H9 (cell line): ENCODE measurements around the gene SDHAF2. TPM values are rescaled to one million over a fixed set of nuclear protein-coding genes. Genes with fewer than 3 reads are reported as not detected.

Source experiments
- DNase-seq: peaks from one replicate; pipeline ENCODE4 v3.0.0-alpha.2; 2017
- H2AFZ ChIP-seq: one replicate; pipeline ENCODE4 v1.6.1; 2013; ENCODE audit warnings: mild to moderate bottlenecking, low read length, control low read depth, moderate library complexity
- H2AK5ac ChIP-seq: 2 replicates; pipeline ENCODE4 v1.6.1; 2013; ENCODE audit warnings: low read length, control low read depth, mixed read lengths; ENCODE audit not compliant: insufficient read length
- H2BK120ac ChIP-seq: one replicate; pipeline ENCODE4 v1.6.1; 2013; ENCODE audit warnings: low read depth, mild to moderate bottlenecking, low read length, control low read depth, inconsistent platforms; ENCODE audit not compliant: poor library complexity, severe bottlenecking
- H2BK12ac ChIP-seq: 2 replicates; pipeline ENCODE4 v1.6.1; 2013; ENCODE audit warnings: low read length, control low read depth, mixed read lengths, low read depth; ENCODE audit not compliant: insufficient read length
- H2BK15ac ChIP-seq: 2 replicates; pipeline ENCODE4 v1.6.1; 2013; ENCODE audit warnings: low read depth, low read length, control low read depth
- H2BK20ac ChIP-seq: one replicate; pipeline ENCODE4 v1.6.1; 2013; ENCODE audit warnings: low read depth, mild to moderate bottlenecking, low read length, control low read depth, inconsistent platforms; ENCODE audit not compliant: poor library complexity, severe bottlenecking
- H2BK5ac ChIP-seq: 2 replicates; pipeline ENCODE4 v1.6.1; 2013; ENCODE audit warnings: low read length, control low read depth, mixed read lengths; ENCODE audit not compliant: insufficient read length
- H3K14ac ChIP-seq: 2 replicates; pipeline ENCODE4 v1.6.1; 2013; ENCODE audit warnings: low read length, control low read depth; ENCODE audit not compliant: insufficient read depth
- H3K18ac ChIP-seq: 2 replicates; pipeline ENCODE4 v1.6.1; 2013; ENCODE audit warnings: low read depth, mild to moderate bottlenecking, mixed read lengths, low read length, control low read depth; ENCODE audit not compliant: insufficient read length
- H3K23ac ChIP-seq: 2 replicates; pipeline ENCODE4 v1.6.1; 2013; ENCODE audit warnings: low read length, control low read depth, mixed read lengths, low read depth; ENCODE audit not compliant: insufficient read length
- H3K23me2 ChIP-seq: 2 replicates; pipeline ENCODE4 v1.6.1; 2013; ENCODE audit warnings: low read depth, mild to moderate bottlenecking, mixed read lengths, low read length, control low read depth; ENCODE audit not compliant: insufficient read length, poor library complexity, severe bottlenecking
- H3K27ac ChIP-seq: 2 replicates; pipeline ENCODE4 v1.5.1; 2013; ENCODE audit warnings: low read length, control low read depth, mixed read lengths, low read depth; ENCODE audit not compliant: insufficient read length
- H3K27me3 ChIP-seq: 2 replicates; pipeline ENCODE4 v1.6.1; 2013; ENCODE audit warnings: low read length, control low read depth, inconsistent platforms; ENCODE audit not compliant: insufficient read depth
- H3K4ac ChIP-seq: 2 replicates; pipeline ENCODE4 v1.6.1; 2013; ENCODE audit warnings: low read depth, mild to moderate bottlenecking, control low read depth, inconsistent platforms, low read length, moderate library complexity
- H3K4me1 ChIP-seq: 2 replicates; pipeline ENCODE4 v1.6.1; 2013; ENCODE audit warnings: low read length, control low read depth, inconsistent platforms; ENCODE audit not compliant: insufficient read depth
- H3K4me2 ChIP-seq: 2 replicates; pipeline ENCODE4 v1.6.1; 2013; ENCODE audit warnings: low read length, control low read depth, mixed read lengths; ENCODE audit not compliant: insufficient read length, insufficient read depth
- H3K56ac ChIP-seq: 2 replicates; pipeline ENCODE4 v1.6.1; 2013; ENCODE audit warnings: low read depth, mild to moderate bottlenecking, mixed read lengths, low read length, control low read depth; ENCODE audit not compliant: insufficient read length
- H3K79me1 ChIP-seq: 2 replicates; pipeline ENCODE4 v1.6.1; 2013; ENCODE audit warnings: low read depth, mild to moderate bottlenecking, moderate library complexity, low read length, control low read depth, inconsistent platforms; ENCODE audit not compliant: insufficient read depth, poor library complexity, severe bottlenecking
- H3K79me2 ChIP-seq: 2 replicates; pipeline ENCODE4 v1.6.1; 2013; ENCODE audit warnings: low read length, control low read depth, inconsistent platforms; ENCODE audit not compliant: insufficient read depth
- H3K9ac ChIP-seq: 2 replicates; pipeline ENCODE4 v1.6.1; 2013; ENCODE audit warnings: low read length, control low read depth, mixed read lengths; ENCODE audit not compliant: insufficient read length; ENCODE audit errors: extremely low read depth
- H3K9me3 ChIP-seq: one replicate; pipeline ENCODE4 v1.6.1; 2013; ENCODE audit warnings: low read depth, low read length, inconsistent platforms; ENCODE audit not compliant: control insufficient read depth
- H3T11ph ChIP-seq: one replicate; pipeline ENCODE4 v1.6.1; 2013; ENCODE audit warnings: mild to moderate bottlenecking, low read length, control low read depth, inconsistent platforms
- H4K20me1 ChIP-seq: one replicate; pipeline ENCODE4 v1.6.1; 2013; ENCODE audit not compliant: control insufficient read depth, insufficient read length, insufficient read depth
- H4K5ac ChIP-seq: 2 replicates; pipeline ENCODE4 v1.6.1; 2013; ENCODE audit warnings: low read depth, mild to moderate bottlenecking, mixed read lengths, low read length, control low read depth; ENCODE audit not compliant: insufficient read length
- H4K8ac ChIP-seq: replicated peaks from 2 replicates; pipeline ENCODE4 v1.6.1; 2013; ENCODE audit warnings: low read length, control low read depth, mixed read lengths, low read depth; ENCODE audit not compliant: insufficient read length
- H4K91ac ChIP-seq: 2 replicates; pipeline ENCODE4 v1.6.1; 2013; ENCODE audit warnings: low read depth, mild to moderate bottlenecking, moderate library complexity, mixed read lengths, low read length, control low read depth; ENCODE audit not compliant: insufficient read length
- H3K27ac Mint-ChIP-seq, 3 experiments: 2 replicates in 2 of 3; 3 replicates in 1 of 3; pipeline ENCODE4 v1.8.0; 2020 to 2021; ENCODE audit warnings: mixed read lengths in 3 of 3, mild to moderate bottlenecking in 1 of 3, moderate library complexity in 1 of 3
- H3K27me3 Mint-ChIP-seq: 2 replicates; pipeline ENCODE4 v1.8.0; 2021; ENCODE audit warnings: low read depth, mild to moderate bottlenecking, moderate library complexity, mixed read lengths
- H3K36me3 Mint-ChIP-seq, 3 experiments: 2 replicates in 2 of 3; 3 replicates in 1 of 3; pipeline ENCODE4 v1.8.0; 2020 to 2021; ENCODE audit warnings: low read depth in 3 of 3, mixed read lengths in 3 of 3; ENCODE audit not compliant: insufficient read depth in 1 of 3
- H3K4me1 Mint-ChIP-seq, 2 experiments: 2 replicates each; pipeline ENCODE4 v1.8.0; 2020; ENCODE audit warnings: mixed read lengths in 2 of 2
- H3K4me3 Mint-ChIP-seq, 2 experiments: 2 replicates in 1 of 2; 3 replicates in 1 of 2; pipeline ENCODE4 v1.8.0; 2020 to 2021; ENCODE audit warnings: mild to moderate bottlenecking in 2 of 2, mixed read lengths in 2 of 2, moderate library complexity in 1 of 2
- H3K9me3 Mint-ChIP-seq, 2 experiments: 2 replicates in 1 of 2; 3 replicates in 1 of 2; pipeline ENCODE4 v1.8.0; 2020; ENCODE audit warnings: mild to moderate bottlenecking in 2 of 2, mixed read lengths in 2 of 2, moderate library complexity in 1 of 2
- WGBS: extraction: QIAGEN DNeasy Blood & Tissue Kit; methylation state at CpG from one replicate; pipeline ENCODE4 v1.1.7; 2013; ENCODE audit warnings: missing lambda C conversion rate, low lambda C conversion rate, mixed read lengths; ENCODE audit not compliant: insufficient read length; ENCODE audit errors: extremely low coverage; 5-methylcytosine and 5-hydroxymethylcytosine counted together
- total RNA-seq: library from RNA; stranded (reverse); gene quantifications from 2 replicates; pipeline ENCODE4 v1.2.1, GENCODE V29; 2021
- TF ChIP-seq, protein P1 (sequence below): fragments of 200-600 bp; sonication (generic); conservative IDR thresholded peaks from 3 replicates; pipeline ENCODE4 v1.8.0; 2021; ENCODE audit warnings: antibody characterized with exemption, mild to moderate bottlenecking

The SDHAF2 gene
- total RNA-seq, 1 experiment from 2014 or later = 41.8 TPM

DNA sequence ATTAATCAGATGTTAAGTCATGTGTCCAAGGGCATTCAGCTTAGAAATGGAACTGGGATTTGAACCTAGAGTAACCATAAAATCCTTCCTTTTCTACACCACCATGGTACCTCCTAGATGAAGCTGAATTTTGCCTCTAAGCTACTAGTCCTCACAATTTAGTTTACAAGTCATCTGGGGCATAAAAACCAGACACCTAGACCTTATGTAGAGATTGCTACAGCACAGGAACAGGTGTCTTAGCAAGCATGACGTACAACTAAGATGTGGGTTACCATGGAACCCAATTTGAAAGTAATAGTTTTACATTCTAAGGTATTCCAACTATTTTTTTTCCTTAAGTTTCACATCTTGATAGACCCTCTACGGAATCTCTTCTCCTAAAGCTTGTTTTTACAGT is 28.4 kb upstream of the SDHAF2 start:
- Histone ChIP-seq H3T11ph (no peak overlapping the region), H3K56ac (no peak overlapping the region), H3K9ac (no peak overlapping the region), H3K14ac (no peak overlapping the region), H3K4me1 (no peaks in the 10 kb centered on the region), H2BK12ac (no peak overlapping the region), H3K79me2 (no peaks in the 10 kb centered on the region), H3K18ac (no peak overlapping the region), H2BK120ac (no peak overlapping the region), H4K8ac (no peak overlapping the region), H3K4me2 (no peak overlapping the region), H3K27ac (no peak overlapping the region), H4K5ac (no peak overlapping the region), H3K27me3 (no peaks in the 10 kb centered on the region), H4K20me1 (no peaks in the 10 kb centered on the region), H2BK5ac (no peak overlapping the region), H3K4ac (no peak overlapping the region), H3K9me3 (no peaks in the 10 kb centered on the region), H2AK5ac (no peak overlapping the region), H3K23me2 (no peaks in the 10 kb centered on the region), H2BK20ac (no peak overlapping the region), H4K91ac (no peak overlapping the region), H3K79me1 (no peaks in the 10 kb centered on the region), H2AFZ (no peak overlapping the region), H2BK15ac (no peak overlapping the region), H3K23ac (no peak overlapping the region)
- no peak for DNase-seq
- Mint-ChIP-seq H3K4me3 (no peak overlapping the region), H3K27ac (peak overlapping the region in 1 of 3 experiments; percentile 40; a peak in 1 of 7 replicates), H3K27me3 (no peaks in the 10 kb centered on the region), H3K36me3 (peaks cover 26 to 59% (median 59%) of the 10 kb centered on the region in 3 experiments), H3K9me3 (no peaks in the 10 kb centered on the region), H3K4me1 (no peaks in the 10 kb centered on the region)
- no CpG with 5 or more reads among the region's 2 CpGs for WGBS
- TF ChIP-seq, protein P1, sequence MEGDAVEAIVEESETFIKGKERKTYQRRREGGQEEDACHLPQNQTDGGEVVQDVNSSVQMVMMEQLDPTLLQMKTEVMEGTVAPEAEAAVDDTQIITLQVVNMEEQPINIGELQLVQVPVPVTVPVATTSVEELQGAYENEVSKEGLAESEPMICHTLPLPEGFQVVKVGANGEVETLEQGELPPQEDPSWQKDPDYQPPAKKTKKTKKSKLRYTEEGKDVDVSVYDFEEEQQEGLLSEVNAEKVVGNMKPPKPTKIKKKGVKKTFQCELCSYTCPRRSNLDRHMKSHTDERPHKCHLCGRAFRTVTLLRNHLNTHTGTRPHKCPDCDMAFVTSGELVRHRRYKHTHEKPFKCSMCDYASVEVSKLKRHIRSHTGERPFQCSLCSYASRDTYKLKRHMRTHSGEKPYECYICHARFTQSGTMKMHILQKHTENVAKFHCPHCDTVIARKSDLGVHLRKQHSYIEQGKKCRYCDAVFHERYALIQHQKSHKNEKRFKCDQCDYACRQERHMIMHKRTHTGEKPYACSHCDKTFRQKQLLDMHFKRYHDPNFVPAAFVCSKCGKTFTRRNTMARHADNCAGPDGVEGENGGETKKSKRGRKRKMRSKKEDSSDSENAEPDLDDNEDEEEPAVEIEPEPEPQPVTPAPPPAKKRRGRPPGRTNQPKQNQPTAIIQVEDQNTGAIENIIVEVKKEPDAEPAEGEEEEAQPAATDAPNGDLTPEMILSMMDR = no peak
